ENCODE results near the gene TRAF7.
A peak's percentile ranks its signal among the peaks of the same experiment; 100 is the strongest.

Gene TRAF7

DNA sequence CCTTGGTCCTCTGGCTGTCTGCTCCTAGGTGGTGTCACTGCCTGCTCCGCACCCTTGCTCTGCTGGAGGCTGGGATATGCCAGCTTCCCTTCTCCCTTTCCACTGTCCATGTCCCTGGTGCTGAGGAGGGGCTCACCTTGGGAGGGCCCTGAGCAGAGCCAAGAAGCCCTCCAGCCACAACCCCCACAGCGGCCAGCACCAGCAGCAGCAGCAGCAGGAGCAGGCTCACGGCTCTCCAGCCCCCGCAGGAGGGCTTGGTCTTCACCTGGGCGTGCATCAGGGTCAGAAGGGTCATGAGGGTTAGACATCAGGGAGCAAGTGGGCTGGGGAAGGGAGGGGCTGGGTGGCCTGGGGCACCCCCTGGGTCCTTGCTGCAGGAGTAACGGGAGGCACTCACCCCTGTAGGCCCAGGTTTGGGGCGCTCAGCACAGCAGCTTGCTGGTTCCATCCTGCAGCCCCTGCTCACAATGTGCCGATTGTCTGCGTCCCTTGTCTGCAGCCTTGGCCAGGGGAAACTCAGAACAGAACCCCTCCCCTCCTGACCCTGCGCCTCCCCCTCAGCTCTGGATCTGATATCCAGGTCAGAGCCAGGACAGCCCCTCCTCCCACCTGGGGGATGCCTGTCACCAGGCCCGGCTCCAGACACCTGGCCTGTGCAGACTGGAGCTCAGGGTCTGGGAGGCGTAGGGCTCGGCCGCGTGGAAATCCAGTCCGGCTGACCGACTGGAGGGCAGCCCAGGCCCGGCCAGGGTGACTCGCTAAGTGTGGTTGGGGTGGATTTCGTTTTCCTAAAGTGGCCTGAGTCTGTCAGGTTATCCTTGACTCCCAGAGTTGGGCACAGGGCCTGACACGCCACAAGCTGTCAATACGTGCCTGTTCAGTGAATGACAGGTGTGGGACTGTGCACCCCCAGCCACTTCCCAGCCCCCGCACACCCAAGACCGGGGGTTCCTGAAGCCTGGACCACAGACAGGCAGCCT, 55.1 kb downstream of the TRAF7 start, which contains the start of gene BRICD5:
TSS of gene BRICD5 (minus strand) at position 478 of the 980 bp plus-strand sequence. CDS start at position 448, 30 bp downstream.
- Histone ChIP-seq H3K27me3 (replicated peaks; ENCODE audit: insufficient read depth, low read length) (no peaks in the 10 kb centered on the region), H3K9me2 (replicated peaks; ENCODE audit: insufficient read depth, low read length) (no peaks in the 10 kb centered on the region), H3K79me2 (ENCODE audit: low read length) (peaks cover 42% of the 10 kb centered on the region), H2AFZ (ENCODE audit: low read length) (no peak within 1 kb of the TSS), H3K4me1 (ENCODE audit: low read length) (peaks cover 10% of the 10 kb centered on the region), H3K9me3 (replicated peaks; ENCODE audit: insufficient read depth, low read length) (no peaks in the 10 kb centered on the region), H3K9ac (ENCODE audit: low read length) (no peak within 1 kb of the TSS), H3K27ac (ENCODE audit: low read length) (no peak within 1 kb of the TSS), H3F3A (ENCODE audit: insufficient read depth, low read length) (no peaks in the 10 kb centered on the region; the same call in 1 of the 2 replicates), H3K4me3 (ENCODE audit: low read length) (no peak within 1 kb of the TSS), H3K4me2 (ENCODE audit: low read depth, low read length) (no peak within 1 kb of the TSS), H3K36me3 (replicated peaks; ENCODE audit: insufficient read depth, low read length) (no peaks in the 10 kb centered on the region; the same call in 1 of the 2 replicates), H4K20me1 (ENCODE audit: insufficient read depth, low read length) (no peaks in the 10 kb centered on the region)
- no peak for DNase-seq
- TF ChIP-seq, protein P1, sequence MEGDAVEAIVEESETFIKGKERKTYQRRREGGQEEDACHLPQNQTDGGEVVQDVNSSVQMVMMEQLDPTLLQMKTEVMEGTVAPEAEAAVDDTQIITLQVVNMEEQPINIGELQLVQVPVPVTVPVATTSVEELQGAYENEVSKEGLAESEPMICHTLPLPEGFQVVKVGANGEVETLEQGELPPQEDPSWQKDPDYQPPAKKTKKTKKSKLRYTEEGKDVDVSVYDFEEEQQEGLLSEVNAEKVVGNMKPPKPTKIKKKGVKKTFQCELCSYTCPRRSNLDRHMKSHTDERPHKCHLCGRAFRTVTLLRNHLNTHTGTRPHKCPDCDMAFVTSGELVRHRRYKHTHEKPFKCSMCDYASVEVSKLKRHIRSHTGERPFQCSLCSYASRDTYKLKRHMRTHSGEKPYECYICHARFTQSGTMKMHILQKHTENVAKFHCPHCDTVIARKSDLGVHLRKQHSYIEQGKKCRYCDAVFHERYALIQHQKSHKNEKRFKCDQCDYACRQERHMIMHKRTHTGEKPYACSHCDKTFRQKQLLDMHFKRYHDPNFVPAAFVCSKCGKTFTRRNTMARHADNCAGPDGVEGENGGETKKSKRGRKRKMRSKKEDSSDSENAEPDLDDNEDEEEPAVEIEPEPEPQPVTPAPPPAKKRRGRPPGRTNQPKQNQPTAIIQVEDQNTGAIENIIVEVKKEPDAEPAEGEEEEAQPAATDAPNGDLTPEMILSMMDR (IDR thresholded peaks at IDR 0.05; ENCODE audit: low read length): no peak
- no peak for TF ChIP-seq EZH2phosphoT487 (IDR thresholded peaks at IDR 0.05; ENCODE audit: low read length)
- no peak for TF ChIP-seq EZH2 (optimal IDR thresholded peaks at IDR 0.05; ENCODE audit: low read depth, low read length)

DNA sequence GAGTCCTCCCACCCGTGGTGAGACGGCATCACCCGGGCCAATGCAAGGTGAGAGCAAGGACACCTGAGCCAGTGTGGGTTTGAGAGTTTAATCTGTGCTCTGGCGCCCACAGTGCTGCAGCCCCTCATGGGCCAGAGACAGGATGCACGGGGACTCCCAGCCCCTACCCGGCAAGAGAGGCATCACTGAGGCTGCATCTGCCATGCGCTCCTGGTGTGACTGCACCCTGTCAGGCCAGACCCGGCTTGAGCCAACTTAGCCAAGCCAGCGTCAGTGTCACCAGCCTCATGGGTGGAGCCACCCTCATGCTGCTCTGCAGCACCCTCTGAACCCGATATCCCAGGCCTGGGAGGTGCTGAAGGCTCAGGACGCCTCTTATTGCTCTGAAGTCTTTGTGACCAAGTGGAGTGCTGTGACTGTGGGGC, 56.4 kb downstream of the TRAF7 start:
- Histone ChIP-seq H3K79me2 (ENCODE audit: low read length) (peaks cover 30% of the 10 kb centered on the region), H2AFZ (ENCODE audit: low read length) (no peak overlapping the region), H3K9me2 (replicated peaks; ENCODE audit: insufficient read depth, low read length) (no peaks in the 10 kb centered on the region), H3K9me3 (replicated peaks; ENCODE audit: insufficient read depth, low read length) (no peaks in the 10 kb centered on the region), H3K36me3 (replicated peaks; ENCODE audit: insufficient read depth, low read length) (no peaks in the 10 kb centered on the region; the same call in 1 of the 2 replicates), H3K9ac (ENCODE audit: low read length) (no peak overlapping the region), H3K4me2 (ENCODE audit: low read depth, low read length) (no peak overlapping the region), H3K4me3 (ENCODE audit: low read length) (no peak overlapping the region), H4K20me1 (ENCODE audit: insufficient read depth, low read length) (no peaks in the 10 kb centered on the region), H3F3A (ENCODE audit: insufficient read depth, low read length) (no peaks in the 10 kb centered on the region; the same call in 1 of the 2 replicates), H3K27me3 (replicated peaks; ENCODE audit: insufficient read depth, low read length) (no peaks in the 10 kb centered on the region), H3K27ac (ENCODE audit: low read length) (no peak overlapping the region), H3K4me1 (ENCODE audit: low read length) (peaks cover 7% of the 10 kb centered on the region)
- DNase-seq: no peak
- TF ChIP-seq EZH2 (optimal IDR thresholded peaks at IDR 0.05; ENCODE audit: low read depth, low read length) (no peak), EZH2phosphoT487 (IDR thresholded peaks at IDR 0.05; ENCODE audit: low read length) (no peak)
- TF ChIP-seq, protein P1 (IDR thresholded peaks at IDR 0.05; ENCODE audit: low read length): no peak

DNA sequence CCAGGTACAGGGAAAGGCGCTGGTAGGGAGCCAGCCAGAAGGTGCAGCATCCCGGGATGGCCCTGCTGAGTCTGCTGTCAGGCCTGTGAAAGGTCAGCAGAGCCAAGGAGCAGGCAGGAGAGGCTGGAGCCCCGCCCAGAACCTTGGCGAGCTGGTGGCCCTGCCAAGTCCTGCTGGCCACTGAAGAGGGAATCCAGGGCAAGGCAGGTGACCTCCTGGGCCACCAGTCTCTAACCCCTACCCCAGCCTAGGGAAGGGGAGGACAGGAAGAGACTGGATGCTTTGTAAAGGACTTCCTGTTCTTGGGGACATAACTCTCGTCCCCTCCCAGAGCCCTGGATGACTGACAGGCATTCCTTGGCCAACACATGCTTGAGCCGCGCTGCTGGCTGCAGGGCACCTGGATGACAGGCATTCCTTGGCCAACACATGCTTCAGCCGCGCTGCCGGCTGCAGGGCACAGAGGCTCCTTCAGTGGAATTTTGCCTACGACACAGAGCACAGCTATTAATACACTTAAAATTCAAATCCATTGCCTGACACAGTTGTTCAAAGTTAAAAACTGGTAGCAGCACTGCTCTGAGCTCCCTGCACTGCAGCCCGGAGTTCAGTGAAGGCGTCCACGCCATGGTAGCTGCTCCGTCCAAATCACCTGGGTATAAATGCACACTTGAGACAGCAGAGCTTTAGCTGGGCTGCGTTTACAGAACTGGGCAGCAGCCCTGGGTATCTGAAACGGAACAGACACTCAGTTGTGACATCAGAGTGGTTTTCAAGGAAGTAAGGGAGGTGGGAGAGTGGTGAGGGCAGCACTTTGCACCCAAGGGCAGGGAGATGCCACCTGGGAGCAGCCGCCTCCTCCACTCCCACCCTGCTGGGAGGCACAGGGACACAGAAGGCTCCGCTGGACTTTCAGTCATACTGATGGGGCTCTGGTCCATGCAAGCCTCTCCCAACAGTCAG, 57.1 kb downstream of the TRAF7 start:
- Histone ChIP-seq H2AFZ (ENCODE audit: low read length) (no peak overlapping the region), H3K79me2 (ENCODE audit: low read length) (peaks cover 23% of the 10 kb centered on the region), H3K4me1 (ENCODE audit: low read length) (peaks cover 7% of the 10 kb centered on the region), H3K4me2 (ENCODE audit: low read depth, low read length) (peak overlapping the region; percentile 95), H3K4me3 (ENCODE audit: low read length) (peak overlapping the region; percentile 73), H4K20me1 (ENCODE audit: insufficient read depth, low read length) (no peaks in the 10 kb centered on the region), H3K27ac (ENCODE audit: low read length) (no peak overlapping the region), H3K9me2 (replicated peaks; ENCODE audit: insufficient read depth, low read length) (no peaks in the 10 kb centered on the region), H3K36me3 (replicated peaks; ENCODE audit: insufficient read depth, low read length) (no peaks in the 10 kb centered on the region; the same call in 1 of the 2 replicates), H3K9me3 (replicated peaks; ENCODE audit: insufficient read depth, low read length) (no peaks in the 10 kb centered on the region), H3K27me3 (replicated peaks; ENCODE audit: insufficient read depth, low read length) (no peaks in the 10 kb centered on the region), H3F3A (ENCODE audit: insufficient read depth, low read length) (no peaks in the 10 kb centered on the region; the same call in 1 of the 2 replicates), H3K9ac (ENCODE audit: low read length) (peak overlapping the region; percentile 58; the same call in 1 of the 2 replicates)
- DNase-seq: no peak
- TF ChIP-seq, protein P1 (IDR thresholded peaks at IDR 0.05; ENCODE audit: low read length): no peak
- TF ChIP-seq EZH2 (optimal IDR thresholded peaks at IDR 0.05; ENCODE audit: low read depth, low read length): no peak

Measured in MM.1S (cell line).